GM21576 (cell line): ENCODE measurements around the gene GPC3.

Experiments
- ATAC-seq: cut with Tn5 transposase; IDR thresholded peaks from one replicate; pipeline ENCODE4 v1.9.1; 2021; ENCODE audit warnings: mild to moderate bottlenecking, moderate library complexity; ENCODE audit not compliant: unreplicated experiment

Gene GPC3

GRCh38 chrX:133852401-133852800 lies 133.0 kb downstream of the GPC3 start:
- ATAC-seq: no peak

- ATAC-seq: no peak
These were observed 135.0 kb downstream of the GPC3 start for GRCh38 chrX:133850399-133850798.

DNA sequence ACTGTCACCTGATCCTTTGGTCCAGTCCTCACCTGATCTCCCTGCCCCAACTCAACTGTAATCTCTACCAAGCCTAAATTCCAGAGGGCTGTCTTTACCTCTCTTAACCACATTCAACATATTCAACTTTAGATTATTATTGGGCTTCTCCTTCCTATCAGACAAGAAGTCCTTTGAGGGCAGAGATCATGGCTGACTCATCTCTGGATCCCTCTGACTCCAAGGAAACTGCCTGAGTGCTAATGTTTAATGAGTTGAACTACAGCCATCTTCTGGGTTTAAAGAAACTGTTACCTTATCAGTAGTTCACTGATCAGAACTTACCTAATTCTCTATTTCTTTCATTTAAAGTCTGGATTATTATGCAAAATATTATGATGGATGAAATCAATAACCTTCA lies 135.7 kb downstream of the GPC3 start:
- no peak for ATAC-seq

DNA sequence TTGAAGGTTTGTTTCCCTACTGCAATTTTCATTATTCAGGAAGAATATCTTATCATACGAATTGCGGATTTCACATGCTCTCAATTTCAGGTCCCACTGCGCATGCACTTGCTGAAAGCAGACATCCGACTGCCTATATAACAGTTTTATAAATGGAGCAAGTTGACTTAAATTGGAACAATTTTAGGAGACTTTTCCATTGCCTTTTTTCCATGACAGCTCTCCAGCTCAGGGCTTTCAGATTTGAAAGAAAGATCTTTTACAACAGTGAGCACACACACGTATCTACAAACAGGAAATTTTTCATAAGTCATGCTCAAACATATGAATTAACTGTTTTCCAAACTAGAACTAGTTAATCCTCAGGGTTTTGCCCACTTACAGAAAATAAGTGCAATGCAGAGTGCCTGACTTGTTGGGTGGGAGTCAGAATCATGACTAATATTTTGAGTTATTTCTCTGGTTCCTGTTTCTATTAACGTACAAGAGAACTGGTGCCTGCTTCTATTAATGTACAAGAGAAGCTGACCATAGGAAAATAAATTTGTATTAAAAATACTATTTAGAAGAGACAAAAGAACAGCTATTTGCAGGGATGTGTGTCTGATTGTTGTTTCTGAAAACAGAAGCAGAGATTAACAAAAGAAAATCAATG lies 137.9 kb downstream of the GPC3 start:
- peak; percentile 55 for ATAC-seq

DNA sequence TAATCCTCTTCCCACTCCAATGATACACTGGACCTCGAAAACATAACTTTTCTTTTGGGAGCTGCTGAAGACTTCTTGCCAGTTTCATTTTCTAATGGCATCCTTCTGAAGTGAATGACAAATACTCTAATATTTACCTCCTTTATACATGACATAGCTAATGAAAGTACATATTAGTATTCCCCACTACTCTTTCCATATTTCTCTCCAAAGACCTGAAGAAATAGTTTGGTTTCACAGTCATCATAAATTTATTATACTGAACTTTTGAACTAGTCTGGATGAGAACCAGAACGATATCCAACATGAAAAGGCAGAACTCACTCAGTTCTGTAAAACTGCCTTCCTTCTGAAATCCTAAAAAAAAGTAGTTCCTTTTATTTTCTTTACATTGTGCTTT lies 139.1 kb downstream of the GPC3 start:
- ATAC-seq: no peak

DNA sequence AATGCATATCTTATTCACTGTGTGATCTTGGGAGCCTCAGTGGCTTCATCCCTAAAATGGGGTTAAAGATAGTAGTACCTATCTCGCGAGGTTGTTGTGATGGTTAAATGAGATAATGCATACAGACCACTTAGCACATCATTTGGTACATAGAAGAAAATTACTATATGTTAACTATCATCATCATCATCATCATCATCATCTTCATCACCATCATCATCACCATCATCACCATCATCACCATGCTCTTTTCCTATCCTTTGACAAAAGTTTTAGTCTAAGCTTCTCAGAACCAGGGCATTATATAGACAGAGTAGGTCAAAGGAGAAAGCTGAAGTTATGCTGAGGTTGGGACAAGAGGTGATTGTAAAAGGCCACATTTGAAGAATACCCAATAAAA lies 145.0 kb downstream of the GPC3 start:
- no peak for ATAC-seq

GRCh38 chrX:133838761-133839676 lies 146.4 kb downstream of the GPC3 start:
- ATAC-seq: no peak

DNA sequence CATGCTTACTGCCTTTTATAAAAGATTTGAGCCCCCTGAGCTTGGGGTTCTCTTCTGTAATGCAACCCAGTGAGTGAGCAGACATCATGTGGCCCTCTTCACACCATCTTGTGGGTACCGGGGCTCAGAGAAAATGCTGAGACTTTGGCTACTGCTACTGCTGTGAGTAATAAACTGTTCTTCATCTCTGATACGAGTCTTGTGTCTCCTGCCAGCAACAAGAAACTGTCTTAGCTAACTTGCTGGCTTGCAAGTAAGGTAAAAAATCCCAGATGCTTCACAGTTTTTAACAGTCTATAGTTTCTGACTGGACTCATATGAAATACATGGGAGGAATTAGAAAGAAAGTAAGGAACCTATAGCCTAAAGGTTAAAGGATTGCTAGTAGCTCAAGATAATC lies 148.3 kb downstream of the GPC3 start:
- ATAC-seq: no peak

- ATAC-seq: no peak
These were observed 148.8 kb downstream of the GPC3 start for GRCh38 chrX:133836561-133836960.

DNA sequence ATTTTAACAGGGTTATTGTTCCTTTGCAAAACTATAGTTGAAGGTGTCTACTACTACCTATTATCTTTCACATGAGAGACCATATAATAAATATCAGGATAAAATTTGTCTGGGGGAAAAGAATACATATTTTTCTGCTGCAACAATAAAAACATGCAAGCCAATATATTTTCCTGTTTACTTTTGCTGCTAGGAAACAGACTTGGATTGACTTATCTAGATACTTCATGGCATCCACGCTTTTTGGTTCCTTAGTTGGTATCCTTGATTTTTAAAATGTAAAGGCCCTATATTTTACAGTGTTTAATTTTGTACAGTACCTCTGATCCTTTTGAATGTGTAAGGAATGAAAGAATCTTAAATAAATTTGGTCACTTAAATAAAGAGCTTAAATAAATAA lies 150.6 kb downstream of the GPC3 start:
- no peak for ATAC-seq

- ATAC-seq: no peak
These were observed 165.8 kb downstream of the GPC3 start for GRCh38 chrX:133819546-133819945.

DNA sequence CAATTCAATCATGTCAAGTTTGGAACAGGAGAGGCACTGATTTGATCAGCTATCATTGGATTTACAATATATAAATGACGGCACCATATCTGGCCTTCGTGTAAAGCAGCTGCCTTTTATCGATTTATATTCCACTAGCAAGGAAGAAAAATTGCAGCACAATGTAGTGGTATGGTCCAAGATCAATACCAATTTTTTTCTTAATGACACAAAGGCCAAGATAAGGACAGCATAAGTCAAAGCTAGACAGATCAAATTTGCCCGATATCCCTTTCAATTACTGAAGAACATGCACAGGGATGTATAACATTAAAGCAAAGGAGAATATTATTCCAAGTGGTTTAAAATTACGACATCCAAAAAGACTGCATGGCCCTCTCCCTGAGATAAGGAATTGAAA lies 167.4 kb downstream of the GPC3 start:
- ATAC-seq: no peak

- no peak for ATAC-seq
These were observed 169.9 kb downstream of the GPC3 start for GRCh38 chrX:133815496-133815895.

DNA sequence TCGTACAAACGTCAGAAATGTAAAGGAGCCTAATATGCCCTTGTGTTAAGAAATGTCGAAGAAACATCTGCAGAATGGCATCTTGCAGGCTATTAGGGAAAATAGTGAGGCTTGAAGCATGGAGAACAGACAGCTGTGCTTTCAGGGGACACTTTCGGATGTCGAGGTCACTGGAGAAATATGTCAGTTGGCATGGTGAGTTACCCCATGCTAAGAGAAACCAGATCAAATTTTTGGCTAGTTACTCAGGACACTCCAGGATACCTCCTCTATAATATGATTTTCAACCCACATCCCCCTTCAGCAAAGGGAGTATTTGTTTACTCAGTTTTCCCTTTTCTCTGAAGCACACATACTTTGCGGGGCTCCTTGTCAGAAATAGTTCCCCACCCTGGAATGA lies 171.4 kb downstream of the GPC3 start:
- no peak for ATAC-seq

DNA sequence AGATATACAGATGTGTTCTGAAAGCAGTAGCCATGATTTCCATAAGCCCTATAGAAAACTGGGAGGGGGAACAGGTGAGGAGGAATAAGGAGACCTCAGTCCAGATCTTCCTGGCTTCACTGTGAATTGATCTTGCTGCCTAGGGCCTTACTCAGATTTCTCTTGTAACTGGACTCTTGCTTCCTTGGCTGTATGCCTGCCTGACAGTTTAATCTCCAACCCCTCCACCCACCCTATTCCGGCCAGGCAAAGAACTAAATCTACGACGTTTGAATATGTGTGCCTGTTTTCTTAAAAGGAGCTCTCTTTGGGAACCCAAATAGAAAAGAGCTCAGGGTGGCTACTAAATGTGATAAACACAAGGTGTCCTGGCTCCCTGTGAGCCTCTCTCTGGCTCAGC lies 173.0 kb downstream of the GPC3 start:
- ATAC-seq: no peak

GRCh38 chrX:133810925-133811324 lies 174.5 kb downstream of the GPC3 start:
- ATAC-seq: no peak

- ATAC-seq: no peak
These were observed 181.3 kb downstream of the GPC3 start for GRCh38 chrX:133804072-133804471.

DNA sequence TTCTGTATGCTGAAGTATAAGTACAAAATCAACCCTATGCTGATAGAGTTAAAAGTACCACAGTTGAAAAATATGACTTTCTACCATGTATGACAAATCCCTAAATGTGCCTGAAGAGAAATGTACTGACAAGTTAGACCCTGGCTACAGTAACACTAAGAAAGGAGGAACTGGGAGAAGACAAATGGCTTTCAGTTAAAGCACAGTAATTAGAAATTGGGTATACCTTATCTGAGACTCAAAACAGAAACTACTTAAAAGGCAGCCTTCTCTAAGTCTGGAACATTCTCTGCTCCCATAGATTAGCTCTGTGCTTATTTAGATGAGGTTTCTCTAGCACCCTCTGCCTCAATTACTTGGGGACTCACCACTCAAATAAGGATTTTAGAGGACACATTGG lies 189.1 kb downstream of the GPC3 start:
- no peak for ATAC-seq

DNA sequence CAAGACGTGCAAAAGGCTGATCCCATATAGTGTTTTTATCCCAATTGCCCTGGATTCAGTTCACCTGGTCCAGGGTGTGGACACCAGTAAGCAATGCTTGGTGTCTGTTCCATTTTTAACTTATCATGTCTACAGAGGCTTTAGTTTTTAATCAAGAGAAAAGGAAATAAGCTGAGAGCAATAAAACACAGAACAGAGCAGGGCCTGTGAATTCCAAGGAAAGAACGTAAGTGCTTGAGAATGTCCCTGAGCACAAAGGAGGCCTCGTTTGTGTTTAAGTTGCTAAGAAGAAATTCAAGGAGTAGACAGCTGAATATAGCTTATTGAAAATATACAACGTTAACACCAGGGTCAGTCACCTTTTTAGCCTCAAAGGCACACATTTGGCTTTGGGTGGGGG lies 191.3 kb downstream of the GPC3 start:
- no peak for ATAC-seq

DNA sequence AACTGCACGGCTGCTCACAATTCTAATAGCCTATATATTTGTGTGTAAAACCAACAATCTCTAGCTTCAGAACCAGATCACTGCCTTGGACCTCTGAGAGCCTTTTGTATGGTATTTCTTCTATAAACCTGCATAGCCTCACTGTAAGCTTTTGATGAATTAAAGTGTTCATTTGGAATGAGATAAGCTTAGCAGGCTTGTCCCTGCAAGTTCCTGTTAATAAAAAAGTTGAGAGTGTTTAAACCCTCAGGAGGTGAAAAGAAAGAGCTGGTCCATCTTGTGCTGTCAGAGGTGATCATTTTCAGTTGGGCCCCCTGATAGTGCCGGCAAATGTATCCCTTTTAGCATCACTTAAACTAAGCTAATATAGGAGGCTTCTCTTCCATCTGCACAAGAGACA lies 191.8 kb downstream of the GPC3 start:
- no peak for ATAC-seq

DNA sequence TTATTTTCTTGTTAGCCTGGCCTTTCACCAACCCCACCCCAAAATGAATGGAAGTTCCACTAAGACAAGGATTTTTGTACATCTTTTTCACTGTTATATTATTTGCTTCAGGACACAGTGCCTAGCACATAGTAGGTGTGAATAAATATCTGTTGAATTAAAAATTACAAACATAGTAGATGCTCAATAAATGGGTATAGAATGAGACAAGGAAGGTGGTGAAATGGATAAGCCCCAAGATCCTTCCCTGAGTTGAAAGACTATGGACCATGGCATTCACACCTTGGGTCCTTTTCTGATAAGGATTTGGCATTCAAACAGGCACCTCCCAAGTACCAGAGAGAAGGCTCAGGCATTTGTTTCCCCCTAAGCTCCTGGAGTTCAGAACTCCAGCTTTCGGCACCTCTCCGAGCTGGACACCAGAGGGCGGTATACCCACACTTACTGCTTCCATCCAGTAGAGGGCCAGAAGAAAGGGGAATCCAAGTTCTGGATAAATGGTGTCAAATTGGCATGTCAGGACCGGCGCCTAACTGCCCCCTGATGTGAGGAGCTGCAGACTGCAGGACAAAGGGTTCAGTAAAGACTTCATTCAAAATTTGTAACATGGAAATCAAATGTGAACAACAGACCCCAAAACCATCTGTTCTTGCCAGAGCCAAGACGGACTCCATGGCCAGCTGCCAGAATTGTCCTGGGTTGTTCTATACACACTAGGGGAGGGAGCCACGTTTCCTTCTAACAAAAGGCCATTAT lies 193.0 kb downstream of the GPC3 start:
- peak; percentile 80 for ATAC-seq

GRCh38 chrX:133789829-133790228 lies 195.6 kb downstream of the GPC3 start:
- ATAC-seq: no peak
